HAP-1 (cell line): ENCODE data around the gene MED1.
"Not testable (repeated sequence)": the region's sequence is repeated elsewhere in the genome, so short reads cannot be mapped to it uniquely, and the experiment has no call there.

ENCODE experiments used
- DNase-seq, 2 experiments: peaks; one replicate each; pipeline ENCODE4 v3.0.0-alpha.2; 2016 to 2020; ENCODE audit warnings: low spot score in 2 of 2
- H3K27me3 ChIP-seq: fragments of 250-450 bp; sonication (Bioruptor Pico); 2 replicates; pipeline ENCODE4 v1.5.1; 2020; ENCODE audit warnings: low read depth, mild to moderate bottlenecking, moderate library complexity
- H3K36me3 ChIP-seq: fragments of 250-450 bp; sonication (Bioruptor Pico); replicated peaks from 2 replicates; pipeline ENCODE4 v1.5.1; 2020; ENCODE audit warnings: mild to moderate bottlenecking
- H3K4me1 ChIP-seq: fragments of 250-450 bp; sonication (Bioruptor Pico); 2 replicates; pipeline ENCODE4 v1.5.1; 2020; ENCODE audit warnings: mild to moderate bottlenecking
- H3K4me3 ChIP-seq: fragments of 250-450 bp; sonication (Bioruptor Pico); 2 replicates; pipeline ENCODE4 v1.5.1; 2020; ENCODE audit warnings: mild to moderate bottlenecking, moderate library complexity
- H3K9me3 ChIP-seq: fragments of 250-450 bp; sonication (Bioruptor Pico); 2 replicates; pipeline ENCODE4 v1.5.1; 2020; ENCODE audit warnings: mild to moderate bottlenecking, moderate library complexity
- in situ Hi-C: fragments of 300-500 bp; cut with MboI; formaldehyde crosslinking; loops from 3 replicates; pipeline ENCODE4 v1.14.3; 2020; ENCODE audit warnings: low sequenced_read_pairs, inconsistent platforms, mixed read lengths

The MED1 gene

GRCh38 chr17:39450847-39451581 lies at the start of gene MED1:
MED1 (minus strand) TSS chr17:39451263; CDS start chr17:39451062, 201 bp downstream.
- no peaks in the 10 kb centered on the region for H3K9me3 ChIP-seq
- H3K4me3 ChIP-seq = peak within 1 kb of the TSS; percentile 91
- H3K4me1 ChIP-seq = peaks cover 7% of the 10 kb centered on the region
- DNase-seq = peak; percentile 97
- in situ Hi-C loops = no loop called here
- H3K27me3 ChIP-seq = no peaks in the 10 kb centered on the region
- peaks cover 18% of the 10 kb centered on the region for H3K36me3 ChIP-seq

- H3K4me3 ChIP-seq, H3K9me3 ChIP-seq, in situ Hi-C loops, H3K4me1 ChIP-seq, H3K27me3 ChIP-seq, DNase-seq: not testable (repeated sequence)
- peaks cover 60% of the 10 kb centered on the region for H3K36me3 ChIP-seq
Observed at GRCh38 chr17:39496921-39497320, 45.9 kb upstream of the MED1 start.

- Histone ChIP-seq H3K4me1 (no peaks in the 10 kb centered on the region), H3K9me3 (no peaks in the 10 kb centered on the region), H3K4me3 (no peak overlapping the region), H3K27me3 (no peaks in the 10 kb centered on the region), H3K36me3 (peaks cover 33% of the 10 kb centered on the region)
- in situ Hi-C loops = no loop called here
- DNase-seq = no peak
Observed at GRCh38 chr17:39487946-39488345, 36.9 kb upstream of the MED1 start.

GRCh38 chr17:39487490-39487889 lies 36.4 kb upstream of the MED1 start:
- H3K4me3 ChIP-seq, in situ Hi-C loops, H3K27me3 ChIP-seq, H3K4me1 ChIP-seq, DNase-seq, H3K9me3 ChIP-seq: not testable (repeated sequence)
- peaks cover 28% of the 10 kb centered on the region for H3K36me3 ChIP-seq

GRCh38 chr17:39486242-39486641 lies 35.2 kb upstream of the MED1 start:
- in situ Hi-C loops = no loop called here
- Histone ChIP-seq H3K4me1 (no peaks in the 10 kb centered on the region), H3K4me3 (no peak overlapping the region), H3K36me3 (peaks cover 26% of the 10 kb centered on the region), H3K27me3 (no peaks in the 10 kb centered on the region), H3K9me3 (no peaks in the 10 kb centered on the region)
- no peak for DNase-seq

- Histone ChIP-seq H3K36me3 (peaks cover 22% of the 10 kb centered on the region), H3K4me1 (no peaks in the 10 kb centered on the region), H3K9me3 (no peaks in the 10 kb centered on the region), H3K4me3 (no peak overlapping the region), H3K27me3 (no peaks in the 10 kb centered on the region)
- no peak for DNase-seq
- in situ Hi-C loops = no loop called here
Observed at GRCh38 chr17:39485555-39485954, 34.5 kb upstream of the MED1 start.

GRCh38 chr17:39484178-39484577 lies 33.1 kb upstream of the MED1 start:
- Histone ChIP-seq H3K36me3 (peaks cover 17% of the 10 kb centered on the region), H3K27me3 (no peaks in the 10 kb centered on the region), H3K4me1 (no peaks in the 10 kb centered on the region), H3K4me3 (no peak overlapping the region), H3K9me3 (no peaks in the 10 kb centered on the region)
- in situ Hi-C loops = no loop called here
- no peak for DNase-seq

GRCh38 chr17:39483506-39483905 lies 32.4 kb upstream of the MED1 start:
- no peak overlapping the region for H3K4me3 ChIP-seq
- no peak for DNase-seq
- H3K36me3 ChIP-seq = peaks cover 20% of the 10 kb centered on the region
- no peaks in the 10 kb centered on the region for H3K4me1 ChIP-seq
- H3K9me3 ChIP-seq = no peaks in the 10 kb centered on the region
- no peaks in the 10 kb centered on the region for H3K27me3 ChIP-seq
- in situ Hi-C loops = no loop called here

- peaks cover 32% of the 10 kb centered on the region for H3K36me3 ChIP-seq
- H3K4me1 ChIP-seq, H3K27me3 ChIP-seq, DNase-seq, H3K9me3 ChIP-seq, in situ Hi-C loops, H3K4me3 ChIP-seq: not testable (repeated sequence)
Observed at GRCh38 chr17:39479631-39480030, 28.6 kb upstream of the MED1 start.

- Histone ChIP-seq H3K27me3 (no peaks in the 10 kb centered on the region), H3K4me1 (no peaks in the 10 kb centered on the region), H3K36me3 (peaks cover 53% of the 10 kb centered on the region), H3K9me3 (no peaks in the 10 kb centered on the region), H3K4me3 (no peak overlapping the region)
- DNase-seq = no peak
- in situ Hi-C loops = no loop called here
Observed at GRCh38 chr17:39473310-39473709, 22.2 kb upstream of the MED1 start.

- H3K27me3 ChIP-seq, H3K9me3 ChIP-seq, H3K4me1 ChIP-seq, DNase-seq, in situ Hi-C loops, H3K4me3 ChIP-seq: not testable (repeated sequence)
- peaks cover 42% of the 10 kb centered on the region for H3K36me3 ChIP-seq
Observed at GRCh38 chr17:39468610-39469009, 17.5 kb upstream of the MED1 start.

GRCh38 chr17:39464639-39465181 lies 13.6 kb upstream of the MED1 start:
- Histone ChIP-seq H3K4me3 (peak overlapping the region; percentile 79), H3K36me3 (peaks cover 13% of the 10 kb centered on the region)
- H3K4me1 ChIP-seq, H3K9me3 ChIP-seq, in situ Hi-C loops, H3K27me3 ChIP-seq, DNase-seq: not testable (repeated sequence)

GRCh38 chr17:39462631-39463375 lies 11.7 kb upstream of the MED1 start:
- peak in 1 of 2 experiments; percentile 29 for DNase-seq

GRCh38 chr17:39461926-39462569 lies 11.0 kb upstream of the MED1 start:
- H3K27me3 ChIP-seq = no peaks in the 10 kb centered on the region
- no peaks in the 10 kb centered on the region; the same call in none of the 2 replicates for H3K4me1 ChIP-seq
- in situ Hi-C loops = no loop called here
- no peaks in the 10 kb centered on the region for H3K9me3 ChIP-seq
- H3K4me3 ChIP-seq = peak overlapping the region; percentile 79
- peaks cover 4% of the 10 kb centered on the region for H3K36me3 ChIP-seq
- DNase-seq = peak; percentile 16 to 25

More at GRCh38 chr17:39462631-39463375, 11.7 kb upstream of the MED1 start:
- H3K4me3 ChIP-seq = peak overlapping the region; percentile 79
- in situ Hi-C loops = no loop called here
- peaks cover 10% of the 10 kb centered on the region for H3K36me3 ChIP-seq
- no peaks in the 10 kb centered on the region for H3K9me3 ChIP-seq
- no peaks in the 10 kb centered on the region; the same call in none of the 2 replicates for H3K4me1 ChIP-seq
- H3K27me3 ChIP-seq = no peaks in the 10 kb centered on the region
